CD4-positive, alpha-beta T cell treated with Interleukin-1 beta for 1 hour (primary cell): ENCODE data around the gene NSF.
A peak's percentile ranks its signal among the peaks of the same experiment; 100 is the strongest.
"Not testable (repeated sequence)": the region's sequence is repeated elsewhere in the genome, so short reads cannot be mapped to it uniquely, and the experiment has no call there.

Experiments used
- DNase-seq, 2 donors: peaks; one replicate each; pipeline ENCODE4 v3.0.0-alpha.2; 2020 to 2022

Gene NSF

DNA sequence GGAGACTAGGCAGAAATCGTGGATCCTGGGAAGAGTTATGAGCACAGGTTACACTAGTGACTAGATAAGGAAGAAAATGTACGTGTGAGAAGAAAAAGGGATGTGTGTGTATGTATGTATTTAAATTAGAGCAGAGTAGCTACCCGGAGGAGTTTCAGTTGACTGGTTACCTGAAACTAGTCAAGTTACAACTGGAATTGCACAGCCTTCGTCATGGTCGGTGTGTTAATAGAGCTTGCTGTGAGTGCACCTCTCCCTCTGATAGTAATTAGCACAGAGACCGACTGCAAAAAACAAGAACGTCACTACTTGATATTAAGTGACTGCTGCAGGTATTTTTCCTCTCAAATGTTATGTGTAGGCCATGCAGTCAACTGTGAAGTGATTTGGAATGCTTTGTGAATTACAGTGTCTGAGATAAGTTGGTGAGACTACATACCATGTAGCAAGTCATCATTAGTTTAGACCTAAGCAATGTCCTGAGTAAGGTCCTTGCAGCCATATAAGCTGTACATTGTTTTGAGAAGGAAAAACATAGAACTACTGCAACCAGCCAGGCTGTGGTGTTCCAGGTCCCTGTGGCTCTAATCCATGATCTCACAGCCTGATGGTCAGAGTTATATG, 132.3 kb downstream of the NSF start:
- no peak for DNase-seq

DNA sequence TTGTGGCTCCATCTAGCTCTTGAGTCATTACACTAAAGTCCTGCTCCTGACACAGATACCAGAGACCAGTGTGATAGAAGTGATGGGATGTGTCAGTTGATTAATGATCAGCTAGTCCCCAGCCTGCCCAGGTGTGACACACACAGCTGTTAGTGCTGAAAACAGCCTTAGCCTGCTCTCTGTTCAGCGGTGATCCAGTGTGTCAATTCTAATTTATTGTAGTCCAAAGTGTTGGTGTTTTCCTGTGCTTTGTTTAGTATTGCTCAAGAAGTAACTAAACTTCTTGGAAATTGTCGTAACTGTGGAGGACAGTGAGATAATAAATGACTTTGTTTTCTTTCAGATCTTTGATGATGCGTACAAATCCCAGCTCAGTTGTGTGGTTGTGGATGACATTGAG, 135.7 kb downstream of the NSF start:
- no peak for DNase-seq

DNA sequence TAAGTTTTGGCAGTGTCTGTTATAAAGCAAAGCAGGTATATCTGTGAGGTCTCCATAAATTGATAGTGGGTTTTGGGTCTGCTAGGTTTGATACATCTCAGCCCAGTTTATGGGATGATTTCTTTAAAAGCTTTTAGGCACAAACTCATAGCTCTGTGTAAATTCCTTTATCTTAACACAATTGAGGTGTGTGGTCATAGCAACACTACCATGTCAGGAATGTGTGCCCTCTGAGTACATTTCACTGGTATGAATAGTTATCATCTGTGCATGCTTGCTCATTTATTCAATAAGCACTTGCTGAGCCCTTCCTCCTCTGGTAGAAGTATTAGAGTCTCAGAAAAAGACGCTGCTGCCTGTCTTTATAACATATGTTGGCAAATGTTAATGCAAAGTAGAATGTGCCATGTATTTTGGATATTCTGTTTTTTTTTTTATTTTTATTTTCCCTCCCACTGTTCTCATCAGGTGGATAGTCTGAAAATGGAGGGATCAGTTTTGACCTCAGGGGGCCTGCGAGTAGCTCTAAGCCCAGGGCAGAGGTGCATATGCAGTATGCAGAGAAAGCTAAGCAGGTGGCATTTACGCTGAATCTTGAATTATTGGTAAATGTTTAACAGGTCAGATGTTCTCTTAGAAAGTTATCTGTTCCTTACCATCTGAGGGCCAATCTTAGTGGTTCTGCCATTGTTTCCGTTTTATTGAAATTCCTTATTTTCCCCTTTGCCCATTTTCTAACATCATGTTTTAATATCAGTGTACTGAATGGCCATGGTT, 137.3 kb downstream of the NSF start:
- no peak for DNase-seq

DNA sequence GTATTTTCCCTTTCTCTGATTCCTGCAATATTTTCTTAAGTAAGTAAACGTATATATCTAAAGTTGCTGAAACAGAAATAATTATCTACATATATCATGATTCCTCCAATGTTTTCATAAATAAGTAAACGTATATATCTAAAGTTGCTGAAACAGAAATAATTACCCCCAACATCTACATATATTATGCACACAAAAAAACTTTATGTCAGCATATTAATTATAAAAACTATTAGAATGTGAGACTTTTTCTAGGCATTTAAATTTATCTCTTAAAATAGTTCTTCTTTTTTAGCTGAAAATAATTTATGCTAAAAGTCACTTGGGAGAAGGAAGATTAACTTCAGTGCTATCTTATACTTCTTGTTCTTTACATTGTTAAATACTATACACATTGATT, 139.6 kb downstream of the NSF start:
- no peak for DNase-seq

DNA sequence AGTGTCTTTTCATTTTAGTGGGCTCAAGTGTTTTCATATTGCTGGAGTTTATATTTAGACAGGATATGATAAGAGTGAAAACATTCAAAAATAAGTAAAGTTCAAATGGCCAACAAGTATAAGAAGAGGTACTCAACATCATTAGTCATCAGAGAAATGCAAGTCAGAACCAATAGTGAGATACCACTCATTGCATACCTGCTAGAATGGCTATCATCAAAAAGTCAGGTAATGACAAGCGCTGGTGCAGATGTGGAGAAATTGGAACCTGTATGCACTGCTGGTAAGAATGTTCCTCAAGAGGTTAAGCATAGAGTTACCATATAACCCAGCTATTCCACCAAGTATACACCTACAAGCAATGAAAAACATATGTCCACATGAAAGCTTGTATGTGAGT, 140.2 kb downstream of the NSF start:
- DNase-seq, result no peak

DNA sequence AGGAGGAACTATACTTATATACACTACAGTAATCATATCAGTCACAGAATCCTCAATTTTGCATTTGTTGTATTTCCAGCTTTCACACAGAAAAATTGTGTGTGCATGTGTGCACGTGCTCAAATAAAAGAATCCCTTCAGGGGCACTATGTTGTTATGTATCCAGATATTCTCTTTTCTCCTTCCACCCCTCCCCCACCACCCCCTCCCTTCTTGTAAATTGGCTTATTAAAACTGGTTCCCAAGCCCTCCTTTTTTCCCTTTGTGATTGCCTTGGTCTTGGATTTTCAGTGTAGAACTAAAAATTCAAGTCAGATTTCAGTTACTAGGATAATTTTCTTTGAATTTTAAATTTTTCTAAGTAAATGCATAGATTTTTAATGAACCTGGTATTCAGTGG, 141.7 kb downstream of the NSF start:
- DNase-seq, result no peak

DNA sequence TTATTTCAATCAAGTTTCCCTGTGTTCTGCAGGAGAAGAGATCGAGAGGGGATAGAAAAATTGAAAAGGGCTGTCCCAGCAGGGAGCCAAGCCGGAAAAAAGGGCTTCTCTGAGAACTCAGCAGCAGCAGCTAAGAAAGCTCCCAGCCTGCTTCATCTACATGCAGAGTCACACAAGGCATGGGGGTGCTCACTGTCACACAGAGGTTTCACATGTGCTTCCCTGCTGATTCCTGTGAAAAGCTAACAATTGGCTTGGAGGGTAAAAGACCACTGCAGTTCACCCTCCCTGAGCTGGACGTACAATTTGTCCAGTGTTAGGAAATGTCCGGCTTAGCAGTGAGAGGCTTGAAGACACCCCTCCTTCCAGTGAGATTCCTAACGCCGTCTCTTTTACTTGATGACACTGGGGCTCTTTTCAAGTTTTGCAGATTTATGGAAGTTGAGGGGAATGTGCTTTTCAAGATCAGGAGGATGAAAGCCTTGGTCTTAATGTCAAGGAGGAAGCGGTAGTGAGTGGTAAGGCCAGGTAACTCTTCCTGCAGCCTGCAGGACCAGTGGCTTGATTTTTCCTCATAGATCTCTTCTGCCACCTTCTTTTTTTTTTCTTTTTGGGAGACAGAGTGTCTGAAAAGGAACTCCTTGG, 142.4 kb downstream of the NSF start:
- no peak for DNase-seq

DNA sequence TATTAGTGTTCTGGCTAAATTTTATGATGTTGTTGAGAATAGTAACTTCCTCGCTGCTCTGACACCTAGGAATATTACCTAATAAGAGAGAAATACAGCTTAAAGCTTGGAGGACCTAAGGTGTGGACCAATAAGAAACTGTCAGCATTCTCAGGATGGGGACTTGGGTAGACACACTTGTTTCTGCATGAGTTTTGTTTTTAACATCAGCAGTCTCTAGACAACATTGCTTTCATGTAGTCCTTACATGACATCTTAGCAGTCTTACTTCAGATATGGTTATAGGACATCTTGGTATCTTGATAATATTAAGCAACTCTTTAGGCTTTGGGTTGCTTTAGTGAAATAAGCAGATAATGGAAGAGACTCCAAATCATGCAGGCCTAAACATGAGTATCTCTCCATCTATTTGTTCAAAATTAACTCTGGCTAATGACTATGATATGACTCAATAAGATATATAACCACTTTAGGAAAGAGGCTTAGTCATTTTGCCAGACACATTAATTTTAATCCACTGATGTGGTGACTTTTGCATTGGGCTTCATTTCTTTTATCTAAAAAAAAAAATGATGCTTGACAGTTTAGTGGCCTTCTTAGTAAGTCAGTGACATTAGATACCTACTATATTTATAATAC, 143.5 kb downstream of the NSF start:
- no peak for DNase-seq

DNA sequence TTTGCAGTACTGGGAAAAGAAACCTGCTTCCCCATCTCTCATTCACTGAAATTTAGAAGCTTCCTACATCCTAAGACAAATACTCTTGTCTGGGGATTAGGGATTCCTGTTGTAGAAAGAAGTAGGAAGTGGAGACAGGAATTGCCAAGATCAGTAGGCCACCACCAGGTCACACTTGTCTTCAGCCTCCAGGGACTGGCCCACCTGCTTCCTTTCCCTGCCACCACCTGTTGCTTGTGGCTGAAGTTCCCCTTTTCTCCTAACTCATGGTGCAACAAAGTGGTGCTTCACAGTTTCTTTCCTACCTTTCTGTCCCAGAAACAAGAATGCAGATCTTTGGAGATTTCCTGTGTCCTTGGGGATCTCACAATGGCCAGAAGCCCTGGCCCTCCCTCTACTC, 145.6 kb downstream of the NSF start:
- DNase-seq, result peak in 1 of 2 donors; percentile 41

DNA sequence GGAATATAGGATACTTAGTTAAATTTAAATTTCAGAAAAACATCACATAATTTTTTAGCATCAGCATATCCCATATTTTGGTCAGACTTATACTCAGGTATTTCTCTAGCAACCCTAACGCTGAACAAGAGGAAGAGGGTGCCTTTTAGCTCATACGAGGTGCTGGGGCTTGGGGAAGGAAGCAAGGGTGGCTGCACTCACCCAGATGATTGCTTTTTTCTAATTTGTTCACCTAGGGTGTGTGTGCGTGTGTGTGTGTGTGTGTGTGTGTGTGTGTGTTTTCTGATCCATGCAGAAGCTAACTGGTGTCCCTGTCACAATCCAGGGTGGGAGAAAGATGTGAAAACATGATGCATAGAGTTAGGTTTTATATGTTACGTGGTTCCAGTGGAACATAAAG, 146.9 kb downstream of the NSF start:
- peak in 1 of 2 donors; percentile 19 for DNase-seq

DNA sequence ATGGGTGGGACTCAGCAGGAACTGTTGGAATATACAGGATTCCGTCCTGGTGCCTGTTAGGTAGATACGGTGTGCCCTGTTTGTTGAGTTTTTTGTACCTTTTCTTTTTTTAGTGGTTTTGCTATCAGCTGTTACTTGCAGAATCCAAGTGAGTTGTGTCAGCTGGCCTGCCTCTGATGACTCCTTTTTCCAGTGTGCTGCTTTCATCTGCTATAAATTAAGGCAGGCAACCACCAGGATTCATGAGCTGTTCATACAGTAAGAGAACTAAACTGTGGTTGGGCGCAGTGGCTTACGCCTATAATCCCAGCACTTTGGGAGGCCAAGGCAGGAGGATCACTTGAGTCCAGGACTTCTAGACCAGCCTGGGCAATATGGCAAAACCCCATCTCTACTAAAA, 148.1 kb downstream of the NSF start:
- no peak for DNase-seq

DNA sequence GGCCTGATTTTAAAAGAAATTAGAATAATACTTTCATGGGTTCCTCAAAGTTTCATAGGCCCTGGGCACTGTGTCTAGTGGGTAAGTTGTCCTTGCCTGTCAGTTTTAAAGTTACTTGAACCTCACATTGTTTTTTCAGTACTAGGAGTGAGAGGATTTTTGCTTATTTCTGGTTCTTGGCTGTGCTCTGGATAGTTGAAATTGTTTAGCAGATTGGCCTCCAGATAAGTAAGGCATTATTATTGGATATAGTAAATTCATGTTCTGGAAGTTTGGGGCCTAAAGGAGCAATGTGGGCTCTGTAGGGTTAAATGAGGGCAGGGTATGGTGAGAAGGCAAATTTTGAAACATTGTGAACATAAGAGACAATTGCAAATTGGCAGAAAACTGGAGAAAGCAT, 149.5 kb downstream of the NSF start:
- no peak for DNase-seq

DNA sequence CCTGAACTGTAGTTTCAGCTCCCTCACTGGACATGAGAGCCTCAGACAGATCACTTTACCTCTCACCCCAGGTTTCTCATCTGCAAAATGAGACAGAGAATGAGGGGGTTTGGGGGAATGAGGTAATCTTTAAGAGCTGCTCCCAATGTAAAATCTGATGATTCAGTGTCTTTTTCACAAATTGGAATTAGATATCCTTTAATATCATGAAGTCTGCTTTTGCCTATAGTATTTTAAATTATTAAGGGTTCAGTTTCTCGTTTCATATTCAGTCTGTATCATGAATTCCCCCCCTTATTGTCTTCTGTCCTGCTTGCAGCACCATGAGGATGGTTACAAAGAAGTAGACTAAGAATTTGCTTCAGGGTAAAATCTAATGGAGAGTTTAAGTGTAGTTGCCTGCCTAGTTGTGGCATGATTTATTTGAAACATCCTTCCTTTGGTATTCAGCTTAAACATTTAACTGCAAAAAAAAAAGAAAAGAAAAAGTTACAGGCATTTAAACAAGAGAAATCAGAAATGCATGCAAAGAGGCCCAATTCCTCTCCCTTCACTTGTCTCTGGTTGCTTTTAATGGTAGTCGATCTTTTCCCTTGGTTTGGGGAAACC, 150.8 kb downstream of the NSF start:
- no peak for DNase-seq

DNA sequence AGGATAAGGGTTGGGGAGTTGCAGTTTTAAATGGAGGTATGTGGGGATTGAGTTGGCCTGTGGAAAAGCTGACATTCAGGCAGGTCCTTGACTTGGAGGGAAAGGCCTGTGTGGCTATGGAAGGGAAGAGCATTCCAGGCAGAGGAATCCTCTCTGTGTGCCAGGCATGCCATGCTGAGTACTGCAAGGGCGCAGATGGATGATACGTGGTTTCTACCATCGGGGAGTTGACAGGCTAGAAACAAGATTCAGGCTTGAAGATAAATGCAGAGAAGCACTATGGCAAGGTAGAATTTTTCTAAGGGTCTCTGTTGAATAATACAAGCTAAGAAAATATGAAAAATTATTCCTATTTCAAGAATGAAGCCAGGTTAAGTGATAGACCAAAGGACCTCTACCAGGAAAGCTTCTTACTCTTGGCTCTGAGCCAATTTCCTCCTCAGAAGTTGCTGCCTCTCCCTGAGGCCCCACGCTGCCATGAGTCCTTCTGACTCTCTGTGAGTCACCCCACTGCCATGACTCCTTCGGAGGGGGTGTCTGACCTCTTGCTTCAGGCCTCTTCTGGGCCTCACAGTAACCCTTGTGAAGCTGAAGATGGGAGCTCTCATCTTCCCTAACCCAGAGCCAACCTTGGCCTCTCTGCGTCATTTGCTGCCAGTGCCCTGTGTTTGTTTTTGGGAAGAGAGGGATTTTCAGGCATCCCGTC, 152.2 kb downstream of the NSF start:
- no peak for DNase-seq

DNA sequence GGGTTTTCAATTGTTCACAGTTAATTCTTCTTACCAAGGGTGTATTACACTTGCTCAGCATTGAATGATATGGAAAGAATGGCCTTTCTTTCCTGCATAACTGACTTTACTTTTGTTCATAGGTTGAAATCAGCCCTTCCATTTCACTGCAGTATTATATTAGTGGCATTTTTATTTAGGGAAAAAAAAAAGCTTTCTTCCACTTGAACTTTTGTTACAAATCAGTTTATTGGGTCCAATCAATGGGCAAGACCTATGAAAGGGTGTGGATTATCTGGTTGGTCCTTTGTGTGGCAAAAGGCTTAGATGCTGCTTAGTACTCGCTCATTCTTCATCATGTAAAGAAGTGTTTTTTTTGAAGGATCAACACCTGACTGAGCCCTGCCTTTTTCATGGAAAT, 154.0 kb downstream of the NSF start:
- DNase-seq, result no peak

DNA sequence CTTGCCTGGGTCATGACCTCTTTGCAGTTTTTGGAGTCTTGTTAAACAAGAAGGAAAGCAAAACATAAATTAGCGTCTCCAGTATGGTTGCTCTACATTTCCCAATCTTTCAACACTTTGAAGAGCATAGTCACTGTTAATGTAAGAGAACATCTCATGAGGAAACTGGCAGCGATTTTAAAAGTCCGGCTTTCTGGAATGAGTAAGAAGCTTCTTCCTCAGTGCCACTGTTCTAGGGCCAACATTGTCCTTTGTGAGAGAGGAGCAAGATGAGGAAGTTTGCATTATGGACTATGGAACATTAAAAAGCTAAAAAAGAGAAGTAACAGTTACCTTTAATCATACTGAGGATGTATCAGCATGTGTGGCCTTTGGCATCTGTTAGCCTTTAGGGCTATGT, 154.9 kb downstream of the NSF start:
- DNase-seq, result no peak

DNA sequence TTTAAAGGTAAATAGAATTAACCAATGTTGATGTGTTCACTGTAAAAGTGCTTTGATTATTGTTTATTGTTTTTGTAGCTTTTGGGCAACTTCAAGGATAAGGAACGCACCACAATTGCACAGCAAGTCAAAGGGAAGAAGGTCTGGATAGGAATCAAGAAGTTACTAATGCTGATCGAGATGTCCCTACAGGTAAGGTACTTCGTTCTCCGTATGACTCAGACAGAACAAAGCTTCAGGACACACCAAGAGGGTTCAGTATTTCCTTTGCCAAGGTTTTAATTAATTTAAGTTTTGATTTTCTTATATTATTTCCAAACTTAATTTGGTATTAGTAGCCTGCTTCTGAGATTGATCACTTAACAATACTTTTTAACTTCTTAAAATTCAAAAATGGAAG, 161.0 kb downstream of the NSF start:
- no peak for DNase-seq

DNA sequence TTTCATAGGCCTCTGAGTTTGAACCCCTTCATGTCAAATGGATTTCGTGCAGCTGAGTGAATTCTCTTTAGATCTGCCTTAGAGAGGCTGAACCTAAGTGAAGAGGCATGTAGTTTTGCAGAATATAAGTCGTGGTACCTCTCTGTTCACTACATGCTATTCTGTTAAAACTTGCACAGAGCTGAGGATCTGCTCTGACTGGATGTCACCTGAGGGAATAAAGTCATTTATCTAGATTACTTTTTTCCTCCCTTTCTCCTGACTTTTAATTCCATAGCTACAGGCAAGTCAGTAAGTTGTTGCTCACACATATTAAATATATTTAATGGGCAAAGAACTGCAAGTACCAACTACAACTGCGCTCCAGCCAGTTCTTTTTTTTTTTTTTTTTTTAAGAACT, 163.3 kb downstream of the NSF start:
- no peak for DNase-seq

DNA sequence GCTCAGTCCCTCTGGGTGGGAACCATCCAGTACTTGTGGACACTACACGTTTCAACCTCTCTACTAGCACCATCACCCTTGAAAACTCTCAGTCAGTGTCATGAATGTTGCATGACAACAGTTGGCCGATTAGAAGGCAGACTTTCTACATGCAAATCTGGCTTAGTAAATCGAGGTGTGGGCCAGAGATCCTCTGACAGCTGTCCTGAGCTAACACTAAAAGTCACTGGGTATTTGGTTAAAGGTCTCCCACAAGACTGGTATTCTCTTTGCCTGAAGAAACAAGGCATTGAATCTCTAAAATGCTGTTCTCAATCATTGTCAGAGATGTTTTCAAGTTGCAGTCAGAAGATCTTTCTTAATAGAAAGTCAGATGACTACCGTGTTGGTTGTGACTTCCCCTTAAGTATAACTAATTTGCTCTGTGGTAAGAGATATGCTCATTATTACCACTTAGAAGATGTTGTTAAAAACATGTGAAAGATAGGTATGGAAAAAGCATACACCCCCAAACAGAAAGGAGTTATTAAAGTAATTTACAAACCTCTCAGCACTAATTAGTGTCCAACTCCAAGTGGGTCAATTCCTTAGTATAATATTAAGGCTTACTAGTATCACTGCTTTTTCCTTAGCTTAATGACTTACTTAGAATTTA, 165.7 kb downstream of the NSF start:
- no peak for DNase-seq

DNA sequence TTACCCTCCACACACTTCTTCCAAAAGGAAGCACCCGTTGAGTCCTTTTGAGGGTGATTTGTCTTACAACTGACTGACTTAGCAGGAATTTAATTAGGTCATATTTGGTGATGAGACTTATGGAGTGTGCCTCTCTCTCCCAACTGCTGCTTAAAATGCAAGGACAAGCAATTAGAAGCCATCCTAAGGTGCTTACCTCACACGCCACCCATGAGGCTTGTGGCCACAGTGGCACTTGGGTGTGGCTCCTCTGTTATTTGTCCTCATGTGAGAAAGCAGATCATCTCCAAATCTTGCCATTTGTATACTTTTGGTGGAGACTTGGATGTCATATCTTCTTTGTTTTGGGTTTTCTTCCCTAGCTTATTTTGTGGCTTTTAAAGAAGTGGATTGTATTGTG, 166.4 kb downstream of the NSF start:
- no peak for DNase-seq

DNA sequence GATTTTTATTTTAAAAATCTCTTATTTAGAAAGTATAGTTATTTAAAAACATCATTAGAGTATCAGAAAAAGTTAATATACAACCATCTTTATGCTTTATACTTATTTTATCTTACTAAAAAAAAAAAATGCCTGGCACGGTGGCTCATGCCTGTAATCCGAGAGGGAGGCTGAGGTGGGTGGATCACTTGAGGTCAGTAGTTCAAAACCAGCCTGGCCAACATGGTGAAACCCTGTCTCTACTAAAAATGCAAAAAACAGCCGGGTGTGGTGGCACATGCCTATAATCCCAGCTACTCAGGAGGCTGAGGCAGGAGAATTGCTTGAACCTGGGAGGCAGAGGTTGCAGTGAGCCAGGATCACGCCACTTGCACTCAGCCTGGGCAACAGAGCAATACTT, 167.1 kb downstream of the NSF start:
- not testable (repeated sequence) for DNase-seq

DNA sequence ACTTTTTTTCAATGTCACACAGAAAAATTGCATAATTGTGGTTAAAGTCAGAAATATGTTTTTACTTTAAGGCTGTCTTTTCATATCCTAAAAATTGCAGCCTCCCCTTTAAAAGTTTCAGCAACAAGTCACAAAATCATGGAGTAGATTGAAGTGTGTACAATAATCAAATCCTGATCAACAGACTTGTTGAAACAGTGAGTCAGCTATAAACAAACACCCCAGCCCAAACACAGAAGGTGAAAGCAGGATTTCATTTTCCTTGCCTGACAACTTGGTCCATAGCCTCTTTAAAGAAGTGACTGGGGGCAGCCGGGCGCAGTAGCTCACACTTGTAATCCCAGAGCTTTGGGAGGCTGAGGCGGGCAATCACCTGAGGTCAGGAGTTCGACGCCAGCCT, 168.1 kb downstream of the NSF start:
- DNase-seq, result no peak
